Activated naive CD4-positive, alpha-beta T cell treated with anti-CD3 and anti-CD28 coated beads, Interleukin-2, amount 10 ng/mL, durations not matched to agents 7 days and 5 days (primary cell): ENCODE data around the gene PKLR.
"Not testable (repeated sequence)": the region's sequence is repeated elsewhere in the genome, so short reads cannot be mapped to it uniquely, and the experiment has no call there.

Experiments used
- CTCF ChIA-PET: fragments of 350-600 bp; sonication (Branson Sonifier 250); formaldehyde crosslinking; loops from one replicate; lab custom pipeline; 2021; ENCODE audit warnings: antibody characterized with exemption; lab: Charles Lee
- DNase-seq: peaks from one replicate; pipeline ENCODE4 v3.0.0-alpha.2; 2020
- H3K27ac Mint-ChIP-seq: one replicate; pipeline ENCODE4 v1.8.0; 2021; ENCODE audit warnings: mild to moderate bottlenecking, moderate library complexity, mixed read lengths
- H3K27me3 Mint-ChIP-seq: one replicate; pipeline ENCODE4 v1.8.0; 2021; ENCODE audit warnings: mild to moderate bottlenecking, mixed read lengths
- H3K36me3 Mint-ChIP-seq: one replicate; pipeline ENCODE4 v1.8.0; 2021; ENCODE audit warnings: mixed read lengths
- H3K4me1 Mint-ChIP-seq: one replicate; pipeline ENCODE4 v1.8.0; 2021; ENCODE audit warnings: mixed read lengths
- H3K4me3 Mint-ChIP-seq: one replicate; pipeline ENCODE4 v1.8.0; 2021; ENCODE audit warnings: mild to moderate bottlenecking, moderate library complexity, mixed read lengths
- H3K9me3 Mint-ChIP-seq: one replicate; pipeline ENCODE4 v1.8.0; 2021; ENCODE audit warnings: mixed read lengths

The PKLR gene

DNA sequence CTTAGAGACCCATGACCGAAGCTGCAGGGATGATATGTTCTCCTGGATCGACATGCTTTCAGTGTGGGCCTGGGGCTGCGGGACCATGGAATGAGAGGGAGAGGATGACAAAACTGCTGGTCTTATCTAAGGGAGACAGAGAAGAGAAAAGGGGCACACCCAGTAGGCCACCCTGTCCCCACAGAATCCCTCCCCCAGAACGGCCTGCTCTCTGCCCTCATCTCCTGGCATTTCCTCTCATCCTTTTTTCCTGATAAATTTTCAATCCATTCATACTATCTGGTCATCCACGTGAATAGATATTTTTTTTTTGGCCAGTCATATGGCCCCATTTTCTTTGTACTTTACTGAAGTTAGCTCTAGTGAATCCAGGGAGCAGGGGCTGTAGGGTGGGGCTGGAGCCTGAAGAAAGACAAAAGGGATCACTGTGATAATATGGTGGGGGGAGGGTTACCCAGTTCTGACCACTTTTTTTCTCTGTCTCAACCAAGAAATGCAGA, at the start of gene PKLR:
Gene PKLR (minus strand): TSS at position 97 of the 500 bp plus-strand sequence. CDS start 43 bp downstream, at position 54.
- Mint-ChIP-seq H3K36me3 (no peaks in the 10 kb centered on the region), H3K4me3 (no peak within 1 kb of the TSS), H3K4me1 (peaks cover 2% of the 10 kb centered on the region), H3K9me3 (no peaks in the 10 kb centered on the region), H3K27me3 (peaks cover 48% of the 10 kb centered on the region), H3K27ac (no peak within 1 kb of the TSS)
- CTCF ChIA-PET: no interaction called here
- no peak for DNase-seq

DNA sequence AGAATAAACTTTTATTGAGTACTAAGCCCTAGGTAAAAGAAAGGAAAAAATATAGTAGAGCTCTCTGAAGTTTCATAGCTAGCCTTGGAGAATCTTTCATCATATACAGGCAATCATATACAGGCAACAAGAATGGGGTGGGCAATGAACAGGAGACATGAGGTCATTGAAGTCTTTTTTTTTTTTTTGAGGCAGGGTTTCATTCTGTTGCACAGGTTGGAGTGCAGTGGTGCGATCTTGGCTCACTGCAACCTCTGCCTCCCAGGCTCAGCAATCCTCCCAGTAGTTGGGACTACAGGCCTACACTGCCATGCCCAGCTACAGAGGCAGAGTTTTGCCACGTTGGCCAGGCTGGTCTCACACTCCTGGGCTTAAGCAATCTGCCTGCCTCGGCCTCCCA, 41.6 kb upstream of the PKLR start:
- Mint-ChIP-seq H3K27me3 (no peaks in the 10 kb centered on the region), H3K36me3 (peaks cover 61% of the 10 kb centered on the region), H3K27ac (no peak overlapping the region), H3K4me1 (no peaks in the 10 kb centered on the region), H3K9me3 (no peaks in the 10 kb centered on the region), H3K4me3 (no peak overlapping the region)
- no peak for DNase-seq
- CTCF ChIA-PET: interaction anchor here (0.6 to 1.5 kb wide), 4 partner anchors 23 to 92 kb away, joined by 3 to 5 read pairs (median 4); no protein-coding TSS in a partner anchor

DNA sequence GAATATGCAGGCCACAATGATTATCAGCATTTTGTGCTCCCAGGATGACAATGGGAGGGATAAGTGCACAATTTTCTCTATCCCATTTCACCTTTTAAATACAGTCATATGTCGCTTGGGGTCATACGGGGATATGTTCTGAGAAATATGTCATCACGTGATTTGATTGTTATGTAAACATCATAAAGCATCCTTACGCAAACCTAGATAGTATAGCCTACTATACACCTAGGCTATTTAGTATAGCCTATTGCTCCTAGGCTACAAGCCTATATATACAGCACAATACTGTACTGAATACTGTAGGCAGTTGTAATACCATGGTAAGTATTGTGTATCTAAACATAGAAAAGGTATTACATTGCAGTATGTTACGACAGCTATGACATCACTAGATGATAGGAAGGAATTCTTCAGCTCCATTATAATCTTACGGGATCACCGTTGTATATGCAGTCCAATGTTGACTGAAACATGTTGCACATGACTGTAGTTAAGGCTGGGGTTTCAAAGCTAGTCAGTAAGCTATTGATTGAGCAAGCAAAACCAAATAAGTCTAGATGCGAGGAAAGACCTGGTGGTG, 38.4 kb upstream of the PKLR start:
- Mint-ChIP-seq H3K4me3 (no peak overlapping the region), H3K27me3 (no peaks in the 10 kb centered on the region), H3K36me3 (peaks cover 61% of the 10 kb centered on the region), H3K9me3 (no peaks in the 10 kb centered on the region), H3K4me1 (no peaks in the 10 kb centered on the region), H3K27ac (no peak overlapping the region)
- no peak for DNase-seq
- CTCF ChIA-PET: interaction anchor here (0.6 to 1.7 kb wide), 3 partner anchors 16 to 109 kb away, joined by 3 to 6 read pairs (median 4); no protein-coding TSS in a partner anchor

DNA sequence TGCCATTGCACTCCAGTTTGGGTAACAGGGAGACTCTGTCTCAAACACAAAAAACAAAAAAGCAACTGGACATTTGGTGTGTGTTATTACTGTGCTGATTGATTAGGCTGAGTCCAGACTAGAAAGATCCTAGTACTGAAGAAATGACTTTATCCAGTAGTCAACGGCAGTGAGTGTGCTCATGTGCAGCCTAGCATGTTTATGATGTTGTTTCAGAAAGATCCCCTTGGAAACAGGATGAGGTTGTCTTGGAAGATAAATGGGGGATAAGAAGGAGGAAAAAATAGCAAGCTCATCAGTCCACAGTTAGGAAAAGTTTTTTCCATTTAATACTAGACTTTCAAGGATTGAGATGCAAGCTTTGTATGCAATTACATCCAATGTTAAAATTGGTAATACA, 33.7 kb upstream of the PKLR start:
- no peak overlapping the region for H3K27ac Mint-ChIP-seq
- H3K4me3 Mint-ChIP-seq: no peak overlapping the region
- H3K27me3 Mint-ChIP-seq: no peaks in the 10 kb centered on the region
- H3K9me3 Mint-ChIP-seq: no peaks in the 10 kb centered on the region
- CTCF ChIA-PET: interaction anchor here (1.6 kb wide), 1 partner anchor 12 kb away, joined by 3 read pairs; no protein-coding TSS in a partner anchor
- no peaks in the 10 kb centered on the region for H3K4me1 Mint-ChIP-seq
- no peak for DNase-seq
- H3K36me3 Mint-ChIP-seq: peaks cover 48% of the 10 kb centered on the region

DNA sequence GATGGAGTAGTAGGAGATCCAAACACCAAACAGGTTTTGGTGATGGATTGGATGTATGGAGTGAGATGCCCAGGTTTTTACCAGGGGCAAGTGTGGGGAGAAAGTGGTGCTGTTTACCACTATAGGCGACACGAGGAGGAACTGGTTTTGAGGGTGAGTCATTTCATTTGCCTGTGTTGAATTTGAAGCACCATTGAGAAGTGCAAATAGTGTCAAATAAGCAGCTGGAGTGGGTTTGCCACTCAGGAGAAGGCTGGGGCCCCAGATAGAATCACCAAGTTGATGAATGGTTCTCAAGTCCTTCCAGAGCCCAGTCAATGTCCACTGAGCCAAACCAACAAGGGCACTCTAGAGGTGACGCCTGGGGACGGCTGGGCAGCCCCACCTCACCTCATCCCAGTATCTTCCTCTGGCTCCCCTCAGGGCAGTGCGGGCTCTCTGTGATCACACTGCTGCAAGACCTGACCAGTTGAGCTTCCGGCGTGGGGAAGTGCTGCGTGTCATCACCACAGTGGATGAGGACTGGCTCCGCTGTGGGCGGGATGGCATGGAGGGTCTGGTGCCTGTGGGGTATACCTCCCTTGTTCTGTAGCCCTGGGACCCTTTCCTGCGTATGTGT, 28.9 kb upstream of the PKLR start:
- Mint-ChIP-seq H3K4me1 (peaks cover 17% of the 10 kb centered on the region), H3K9me3 (no peaks in the 10 kb centered on the region), H3K36me3 (peaks cover 25% of the 10 kb centered on the region), H3K27ac (peak overlapping the region; percentile 28), H3K4me3 (no peak overlapping the region), H3K27me3 (no peaks in the 10 kb centered on the region)
- DNase-seq: no peak
- CTCF ChIA-PET: no interaction called here

DNA sequence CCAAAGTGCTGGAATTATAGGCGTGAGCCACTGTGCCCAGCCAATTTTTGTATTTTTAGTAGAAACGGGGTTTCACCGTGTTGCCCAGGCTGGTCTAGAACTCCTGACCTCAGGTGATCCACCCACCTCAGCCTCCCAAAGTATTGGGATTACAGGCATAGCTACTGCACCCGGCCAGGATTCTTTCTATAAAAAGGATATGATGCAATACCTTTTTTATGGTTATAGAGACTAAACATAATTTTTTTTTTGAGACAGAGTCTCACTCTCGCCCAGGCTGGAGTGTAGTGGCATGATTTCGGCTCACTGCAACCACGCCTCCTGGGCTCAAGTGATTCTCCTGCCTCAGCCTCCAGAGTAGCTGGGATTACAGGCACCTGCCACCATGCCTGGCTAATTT, 27.6 kb upstream of the PKLR start:
- peaks cover 22% of the 10 kb centered on the region for H3K4me1 Mint-ChIP-seq

DNA sequence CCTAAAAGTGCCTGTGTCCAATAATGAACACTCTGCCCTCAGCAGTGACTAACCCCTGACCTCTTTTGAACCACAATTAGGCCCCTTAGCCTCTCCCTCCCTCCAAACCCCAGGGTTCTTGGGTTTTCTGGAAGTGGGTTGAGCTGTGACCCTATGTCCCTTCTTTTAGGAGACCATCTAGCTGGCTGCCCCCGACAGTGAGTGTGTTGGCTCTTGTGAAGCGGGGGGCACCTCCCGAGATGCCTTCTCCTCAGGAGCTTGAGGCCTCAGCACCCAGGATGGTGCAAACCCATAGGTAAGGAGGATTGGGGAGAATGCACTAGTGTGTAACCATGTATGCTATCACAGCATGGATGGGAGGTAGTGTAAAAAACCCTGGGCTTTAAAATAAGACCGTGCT, 26.7 kb upstream of the PKLR start:
- H3K4me3 Mint-ChIP-seq: no peak overlapping the region
- CTCF ChIA-PET: interaction anchor here (1.4 to 9.5 kb wide), 2 partner anchors 78 to 264 kb away, joined by 3 to 138 read pairs; no protein-coding TSS in a partner anchor
- DNase-seq: no peak
- H3K27me3 Mint-ChIP-seq: no peaks in the 10 kb centered on the region
- H3K9me3 Mint-ChIP-seq: no peaks in the 10 kb centered on the region
- H3K4me1 Mint-ChIP-seq: peaks cover 22% of the 10 kb centered on the region
- peaks cover 20% of the 10 kb centered on the region for H3K36me3 Mint-ChIP-seq
- peak overlapping the region; percentile 64 for H3K27ac Mint-ChIP-seq

More for the DNA sequence above, 27.6 kb upstream of the PKLR start:
- CTCF ChIA-PET: interaction anchor here (9.5 kb wide), 1 partner anchor 79 kb away, joined by 138 read pairs; no protein-coding TSS in a partner anchor
- not testable (repeated sequence) for H3K9me3 Mint-ChIP-seq, H3K4me3 Mint-ChIP-seq, H3K27me3 Mint-ChIP-seq, DNase-seq, H3K27ac Mint-ChIP-seq
- H3K36me3 Mint-ChIP-seq: peaks cover 25% of the 10 kb centered on the region

DNA sequence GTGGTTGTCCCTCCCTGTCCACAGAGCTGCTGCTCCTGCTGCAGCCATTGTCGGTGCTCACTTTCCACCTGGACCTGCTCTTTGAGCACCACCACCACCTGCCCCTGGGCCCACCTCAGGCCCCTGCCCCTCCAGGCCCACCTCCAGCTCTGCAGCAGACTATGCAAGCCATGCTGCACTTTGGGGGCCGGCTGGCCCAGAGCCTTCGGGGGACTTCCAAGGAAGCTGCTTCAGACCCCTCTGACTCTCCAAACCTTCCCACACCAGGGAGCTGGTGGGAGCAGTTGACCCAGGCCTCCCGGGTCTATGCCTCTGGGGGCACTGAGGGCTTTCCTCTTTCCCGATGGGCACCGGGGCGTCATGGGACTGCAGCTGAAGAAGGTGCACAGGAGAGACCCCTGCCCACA, 25.4 kb upstream of the PKLR start:
- peak overlapping the region; percentile 37 for H3K27ac Mint-ChIP-seq

DNA sequence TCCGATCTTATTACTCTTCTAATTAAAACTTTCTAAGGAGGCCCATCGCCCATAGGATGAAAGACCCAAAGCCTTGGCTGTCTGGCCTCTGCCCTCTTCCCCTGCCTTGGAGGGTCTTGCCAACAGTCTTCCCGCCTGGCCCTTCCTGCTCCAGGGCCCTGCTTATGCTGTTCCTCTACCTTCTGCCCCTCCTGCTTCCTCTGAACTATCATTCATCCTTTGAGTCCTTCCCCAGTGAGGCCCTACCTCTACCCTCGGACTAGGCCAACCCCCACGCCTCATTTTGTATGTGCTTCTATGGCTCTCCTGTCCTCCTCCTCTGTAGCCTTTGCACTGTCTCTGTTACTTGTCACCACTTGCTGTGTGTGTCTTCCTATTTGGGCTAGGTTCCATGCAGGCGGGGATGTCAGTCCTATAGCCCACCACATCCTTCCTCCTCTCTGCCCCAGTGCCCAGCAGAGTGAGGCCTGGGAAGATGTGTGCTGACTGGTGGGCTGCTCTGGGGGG, 24.8 kb upstream of the PKLR start:
- H3K27ac Mint-ChIP-seq: peak overlapping the region; percentile 25
- DNase-seq: no peak

More for the DNA sequence above, 25.4 kb upstream of the PKLR start:
- Mint-ChIP-seq H3K4me3 (no peak overlapping the region), H3K4me1 (peaks cover 32% of the 10 kb centered on the region), H3K36me3 (peaks cover 20% of the 10 kb centered on the region), H3K9me3 (no peaks in the 10 kb centered on the region), H3K27me3 (no peaks in the 10 kb centered on the region)
- CTCF ChIA-PET: interaction anchor here (9.5 kb wide), 1 partner anchor 77 kb away, joined by 138 read pairs; no protein-coding TSS in a partner anchor
- no peak for DNase-seq

DNA sequence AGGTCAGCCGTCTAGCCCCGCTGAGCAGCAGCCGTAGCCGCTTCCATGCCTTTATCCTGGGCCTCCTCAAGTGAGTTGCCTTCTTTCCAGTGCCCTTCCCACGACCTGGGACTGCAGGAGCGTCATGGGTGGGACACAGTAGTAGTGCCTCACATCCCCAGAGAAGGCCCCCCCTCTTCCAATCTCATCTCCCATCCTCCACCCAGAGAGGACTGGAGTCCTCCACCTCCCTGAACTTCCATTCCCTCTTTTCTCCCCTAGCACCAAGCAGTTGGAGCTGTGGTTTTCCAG, 24.3 kb upstream of the PKLR start:
- Mint-ChIP-seq H3K27me3 (no peaks in the 10 kb centered on the region), H3K36me3 (peaks cover 11% of the 10 kb centered on the region), H3K4me1 (peaks cover 43% of the 10 kb centered on the region), H3K27ac (no peak overlapping the region), H3K9me3 (no peaks in the 10 kb centered on the region), H3K4me3 (peak overlapping the region; percentile 87)
- DNase-seq: no peak
- CTCF ChIA-PET: interaction anchor here (9.5 kb wide), 1 partner anchor 75 kb away, joined by 138 read pairs; no protein-coding TSS in a partner anchor

More for the DNA sequence above, 24.8 kb upstream of the PKLR start:
- Mint-ChIP-seq H3K4me1 (peaks cover 38% of the 10 kb centered on the region), H3K27me3 (no peaks in the 10 kb centered on the region), H3K9me3 (no peaks in the 10 kb centered on the region), H3K36me3 (peaks cover 16% of the 10 kb centered on the region), H3K4me3 (peak overlapping the region; percentile 87)
- CTCF ChIA-PET: interaction anchor here (9.5 kb wide), 1 partner anchor 76 kb away, joined by 138 read pairs; no protein-coding TSS in a partner anchor

DNA sequence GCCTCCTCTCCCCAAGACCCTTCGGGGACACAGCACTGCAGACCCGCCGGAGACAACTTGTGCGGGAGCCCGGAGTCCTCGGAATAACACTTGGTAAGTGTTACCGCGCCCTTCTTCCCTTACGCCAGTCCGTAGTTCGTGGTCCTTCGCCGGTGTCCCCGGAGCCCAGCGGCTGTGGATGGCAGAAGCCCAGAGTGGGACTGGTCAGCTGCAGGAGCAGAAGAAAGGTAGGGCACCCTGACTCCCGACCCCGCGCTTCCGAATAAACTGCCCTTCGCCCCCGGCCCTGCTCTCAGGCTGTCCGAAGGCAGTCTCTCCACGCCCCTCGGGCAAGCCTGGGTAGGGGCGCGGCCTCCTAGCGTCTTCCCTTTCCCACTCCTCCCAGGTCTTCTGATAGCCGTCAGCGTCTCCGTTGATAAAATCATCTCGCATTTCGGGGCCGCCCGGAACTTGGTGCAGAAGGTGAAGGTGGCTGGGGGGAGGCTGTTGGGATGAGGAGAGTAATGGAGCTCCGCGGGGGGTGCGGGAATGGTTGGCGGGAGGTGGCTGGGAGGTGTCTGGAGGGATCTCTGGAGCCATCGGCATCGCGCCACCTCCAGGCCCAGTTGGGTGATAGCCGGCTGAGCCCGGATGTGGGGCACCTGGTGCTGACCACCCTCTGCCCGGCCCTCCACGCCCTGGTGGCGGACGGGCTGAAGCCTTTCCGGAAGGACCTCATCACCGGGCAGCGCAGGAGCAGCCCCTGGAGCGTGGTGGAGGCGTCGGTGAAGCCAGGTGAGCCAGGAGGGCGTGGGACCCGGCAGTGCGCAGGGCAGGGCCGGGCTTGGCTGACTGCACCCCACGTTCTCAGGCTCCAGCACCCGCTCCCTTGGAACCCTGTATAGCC, 23.7 kb upstream of the PKLR start:
- Mint-ChIP-seq H3K9me3 (no peaks in the 10 kb centered on the region), H3K4me1 (peaks cover 49% of the 10 kb centered on the region), H3K27ac (peak overlapping the region; percentile 49), H3K27me3 (no peaks in the 10 kb centered on the region), H3K36me3 (peaks cover 11% of the 10 kb centered on the region), H3K4me3 (peak overlapping the region; percentile 87)
- DNase-seq: peak; percentile 50
- CTCF ChIA-PET: interaction anchor here (1.6 to 9.5 kb wide), 3 partner anchors 58 to 80 kb away, joined by 5 to 138 read pairs (median 6); no protein-coding TSS in a partner anchor

DNA sequence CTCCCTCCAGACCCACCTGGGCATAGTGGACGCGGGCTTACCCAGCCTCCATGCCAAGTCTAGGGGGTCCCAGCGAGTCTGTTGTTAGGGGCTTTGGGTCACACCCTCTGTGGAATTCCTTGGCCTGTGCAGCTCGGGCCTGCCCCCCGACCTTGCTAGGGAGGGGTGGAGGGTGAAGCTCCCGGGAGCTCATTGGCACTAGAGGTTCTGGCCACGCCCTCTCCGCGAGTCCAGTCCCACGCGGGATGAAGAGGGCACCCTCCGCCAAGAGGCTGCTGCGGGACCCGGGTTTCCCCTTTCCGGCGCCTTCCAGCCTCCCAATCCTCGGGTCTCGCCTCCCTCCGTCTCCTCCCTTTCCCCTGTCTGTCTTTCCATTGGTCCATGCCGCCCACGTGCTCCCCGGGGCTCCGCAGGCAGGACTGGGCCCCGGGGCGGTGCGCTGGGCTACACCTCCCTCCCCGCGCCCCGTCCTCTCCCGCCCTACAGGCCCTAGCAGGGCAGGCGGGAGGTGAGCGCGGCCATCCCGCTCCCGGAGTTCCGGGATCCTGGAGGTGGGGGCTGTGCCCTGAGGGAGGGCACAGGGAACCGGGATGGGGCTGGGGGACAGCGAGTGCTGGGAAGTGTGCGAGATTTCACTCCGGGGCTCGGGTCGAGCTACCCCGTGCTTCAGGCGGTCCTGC, 22.9 kb upstream of the PKLR start:
- Mint-ChIP-seq H3K27me3 (no peaks in the 10 kb centered on the region), H3K4me3 (peak overlapping the region; percentile 87), H3K27ac (peak overlapping the region; percentile 79), H3K9me3 (no peaks in the 10 kb centered on the region), H3K36me3 (peaks cover 15% of the 10 kb centered on the region), H3K4me1 (peaks cover 57% of the 10 kb centered on the region)
- DNase-seq: peak; percentile 95
- CTCF ChIA-PET: interaction anchor here (0.6 to 9.5 kb wide), 10 partner anchors 15 to 151 kb away, joined by 3 to 138 read pairs (median 4); partner anchors contain the start of genes CLK2 and KRTCAP2

DNA sequence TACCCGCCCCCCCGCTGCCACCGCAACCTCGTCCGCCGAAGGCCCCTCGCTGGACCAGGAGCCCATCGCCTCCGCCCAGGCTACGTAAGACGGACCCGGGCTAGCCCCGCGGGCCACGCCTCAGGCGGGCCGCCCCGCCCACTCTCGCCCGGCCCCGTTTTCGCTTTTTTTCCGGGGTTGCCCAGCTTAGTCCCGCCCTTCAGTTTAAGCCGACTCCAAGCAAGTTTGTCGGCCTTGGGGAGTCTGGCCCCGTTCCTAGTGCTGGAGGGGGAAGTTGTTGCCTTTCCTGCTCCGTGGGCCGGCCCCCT, 22.4 kb upstream of the PKLR start:
- CTCF ChIA-PET: interaction anchor here (0.6 to 9.5 kb wide), 13 partner anchors 11 to 152 kb away, joined by 3 to 138 read pairs (median 4); partner anchors contain the start of genes CLK2 and KRTCAP2
- Mint-ChIP-seq H3K4me1 (peaks cover 60% of the 10 kb centered on the region), H3K9me3 (no peaks in the 10 kb centered on the region)

More for the DNA sequence above, 22.4 kb upstream of the PKLR start:
- peak overlapping the region; percentile 87 for H3K4me3 Mint-ChIP-seq
- H3K36me3 Mint-ChIP-seq: peaks cover 20% of the 10 kb centered on the region
- H3K27me3 Mint-ChIP-seq: no peaks in the 10 kb centered on the region
- peak; percentile 90 for DNase-seq
- peak overlapping the region; percentile 79 for H3K27ac Mint-ChIP-seq
